HCT116 (cell line): ENCODE results near the gene STX1B. TPM values are rescaled to one million over a fixed set of nuclear protein-coding genes. Genes with fewer than 3 reads are reported as not detected.

ENCODE experiments used
- ATAC-seq: fragments of 200-7000 bp; cut with Tn5 transposase; 2 replicates; pipeline ENCODE4 v1.9.1; 2020; ENCODE audit warnings: mild to moderate bottlenecking, moderate library complexity
- BruUV-seq: library from RNA; stranded (reverse); fragments of 400-500 nt; replicated peaks from 2 replicates; lab custom pipeline; 2021; lab: Mats Ljungman, UMichigan
- CTCF ChIA-PET: fragments of 300-600 bp; sonication (Branson Sonifier 250); formaldehyde crosslinking; loops from one replicate; lab custom pipeline; 2021; ENCODE audit warnings: antibody characterized with exemption; lab: Charles Lee
- POLR2A ChIA-PET: fragments of 300-600, 350-600 bp; sonication (Branson Sonifier 250); formaldehyde crosslinking; loops from one replicate; lab custom pipeline; 2021; ENCODE audit warnings: antibody characterized with exemption; lab: Charles Lee
- RAD21 ChIA-PET, 2 experiments: fragments of 300-600 bp; sonication (Branson Sonifier 250); formaldehyde crosslinking; loops; one replicate each; lab custom pipeline; 2023; ENCODE audit warnings: low total read pairs in 2 of 2; ENCODE audit not compliant: uncharacterized antibody in 2 of 2, unreplicated experiment in 2 of 2, low non-redundant PET in 1 of 2; lab: Charles Lee
- DNase-seq: peaks from one replicate; pipeline ENCODE4 v3.0.0-alpha.2; 2010; ENCODE audit warnings: low read depth, low spot score
- H2AFZ ChIP-seq: fragments of 200-600 bp; shearing (Covaris generic), sonication (generic); 2 replicates; pipeline ENCODE4 v1.6.1; 2017; ENCODE audit warnings: low read depth, mixed run types, mixed read lengths, antibody characterized with exemption, low read length; ENCODE audit not compliant: poor library complexity, severe bottlenecking
- H3K27ac ChIP-seq: 2 replicates; pipeline ENCODE4 v1.5.1; 2012; ENCODE audit warnings: low read depth, low read length
- H3K27me3 ChIP-seq: fragments of 200-600 bp; sonication (generic); 2 replicates; pipeline ENCODE4 v1.6.1; 2016; ENCODE audit warnings: mixed run types, low read length, mixed read lengths; ENCODE audit not compliant: insufficient read depth
- H3K36me3 ChIP-seq, 2 experiments: fragments of 200-500 bp in 1 of 2; fragments of 200-600 bp in 1 of 2; sonication (Bioruptor generic) in 1 of 2; sonication (generic) in 1 of 2; 2 replicates each; pipeline versions ENCODE4 v1.5.1 to v1.6.1; 2014 to 2016; ENCODE audit warnings: low read length in 2 of 2, inconsistent platforms in 1 of 2, mixed read lengths in 1 of 2, mixed run types in 1 of 2; ENCODE audit not compliant: insufficient read depth in 2 of 2, control insufficient read depth in 1 of 2
- H3K4me1 ChIP-seq, 2 experiments: fragments of 200-600 bp in 1 of 2; sonication (generic) in 1 of 2; 2 replicates each; pipeline versions ENCODE4 v1.5.1 to v1.6.1; 2012 to 2017; ENCODE audit warnings: low read length in 2 of 2, inconsistent platforms in 1 of 2, mild to moderate bottlenecking in 1 of 2, mixed read lengths in 1 of 2, mixed run types in 1 of 2, moderate library complexity in 1 of 2; ENCODE audit not compliant: insufficient read depth in 2 of 2, control insufficient read depth in 1 of 2
- H3K4me2 ChIP-seq: fragments of 200-600 bp; sonication (generic); 2 replicates; pipeline ENCODE4 v1.6.1; 2017; ENCODE audit warnings: mixed run types, low read length, mixed read lengths
- H3K4me3 ChIP-seq, 2 experiments: fragments of 200-600 bp in 1 of 2; sonication (generic) in 1 of 2; replicated peaks in 1 of 2; 2 replicates each; pipeline ENCODE4 v1.5.1; 2011 to 2016; ENCODE audit warnings: low read length in 2 of 2, control low read depth in 1 of 2, low read depth in 1 of 2, mild to moderate bottlenecking in 1 of 2, mixed read lengths in 1 of 2, mixed run types in 1 of 2
- H3K79me2 ChIP-seq: fragments of 200-600 bp; sonication (generic); 2 replicates; pipeline ENCODE4 v1.6.1; 2017; ENCODE audit warnings: mild to moderate bottlenecking, mixed run types, low read length, moderate library complexity, mixed read lengths; ENCODE audit not compliant: insufficient read depth
- H3K9ac ChIP-seq: fragments of 200-600 bp; sonication (generic); 2 replicates; pipeline ENCODE4 v1.6.1; 2016; ENCODE audit warnings: low read length, mixed read lengths
- H3K9me2 ChIP-seq: fragments of 200-600 bp; sonication (generic), shearing (Covaris generic); 2 replicates; pipeline ENCODE4 v1.6.1; 2017; ENCODE audit warnings: mixed run types, mild to moderate bottlenecking, moderate library complexity; ENCODE audit not compliant: insufficient read depth
- H3K9me3 ChIP-seq, 2 experiments: fragments of 200-500 bp in 1 of 2; fragments of 200-600 bp in 1 of 2; sonication (Bioruptor generic) in 1 of 2; sonication (generic) in 1 of 2; 2 replicates each; pipeline ENCODE4 v1.6.1; 2014 to 2017; ENCODE audit warnings: low read length in 2 of 2, mixed read lengths in 2 of 2, inconsistent platforms in 1 of 2, low read depth in 1 of 2, mild to moderate bottlenecking in 1 of 2, mixed run types in 1 of 2, moderate library complexity in 1 of 2; ENCODE audit not compliant: control insufficient read depth in 1 of 2, insufficient read depth in 1 of 2
- H4K20me1 ChIP-seq: fragments of 200-600 bp; sonication (generic), shearing (Covaris generic); 2 replicates; pipeline ENCODE4 v1.6.1; 2017; ENCODE audit warnings: mixed run types, mild to moderate bottlenecking, moderate library complexity; ENCODE audit not compliant: insufficient read depth
- CBX3 ChIP-seq: IDR thresholded peaks from 2 replicates; pipeline ENCODE4 v1.6.1; 2012; ENCODE audit warnings: low read depth
- CEBPB ChIP-seq: IDR thresholded peaks from 2 replicates; pipeline ENCODE4 v1.6.1; 2012; ENCODE audit warnings: low read depth
- ELF1 ChIP-seq: IDR thresholded peaks from 2 replicates; pipeline ENCODE4 v1.6.1; 2012; ENCODE audit warnings: low read depth, borderline replicate concordance
- EZH2 ChIP-seq: fragments of 200-600 bp; sonication (generic); IDR thresholded peaks from 2 replicates; pipeline ENCODE4 v1.6.1; 2017; ENCODE audit warnings: antibody characterized with exemption, mixed run types
- EZH2phosphoT487 ChIP-seq: fragments of 200-600 bp; IDR thresholded peaks from 2 replicates; pipeline ENCODE4 v1.6.1; 2018; ENCODE audit warnings: antibody characterized with exemption, borderline replicate concordance
- RAD21 ChIP-seq: IDR thresholded peaks from 2 replicates; pipeline ENCODE4 v1.6.1; 2012; ENCODE audit warnings: low read depth, mild to moderate bottlenecking
- SIN3A ChIP-seq: IDR thresholded peaks from 2 replicates; pipeline ENCODE4 v1.6.1; 2012; ENCODE audit warnings: low read depth
- TCF7L2 ChIP-seq: IDR thresholded peaks from 2 replicates; pipeline ENCODE4 v1.7.0; 2011; ENCODE audit warnings: borderline replicate concordance, inconsistent platforms; ENCODE audit not compliant: insufficient read depth, insufficient read length; ENCODE audit errors: extremely low read depth
- YY1 ChIP-seq: IDR thresholded peaks from 2 replicates; pipeline ENCODE4 v1.6.1; 2011; ENCODE audit warnings: low read length, low read depth, moderate library complexity, mild to moderate bottlenecking; ENCODE audit not compliant: insufficient replicate concordance; ENCODE audit errors: extremely low read depth
- ZFX ChIP-seq: fragments of 450-650 bp; IDR thresholded peaks from 2 replicates; pipeline ENCODE4 v1.6.1; 2017
- intact Hi-C: fragments of 100-400 bp; cut with micrococcal nuclease; formaldehyde crosslinking; loops from 2 replicates; pipeline ENCODE4 v1.10.0; 2022
- total RNA-seq: library from RNA; stranded (reverse); gene quantifications from one replicate; pipeline ENCODE4 v1.2.1, GENCODE V29; 2021; ENCODE audit not compliant: unreplicated experiment
- TF ChIP-seq, protein P1 (sequence below), 3 experiments: fragments of 200-600 bp in 1 of 3; sonication (generic) in 1 of 3; IDR thresholded peaks in 2 of 3; conservative IDR thresholded peaks in 1 of 3; 2 replicates each; pipeline ENCODE4 v1.5.1; 2012 to 2017; ENCODE audit warnings: low read depth in 2 of 3, low read length in 2 of 3, antibody characterized with exemption in 1 of 3, borderline replicate concordance in 1 of 3, control low read depth in 1 of 3, mild to moderate bottlenecking in 1 of 3, mixed read lengths in 1 of 3, mixed run types in 1 of 3, moderate library complexity in 1 of 3; ENCODE audit not compliant: insufficient read depth in 1 of 3
- TF ChIP-seq, protein P2 (sequence below): IDR thresholded peaks from 2 replicates; pipeline ENCODE4 v1.6.1; 2012; ENCODE audit warnings: low read depth

The STX1B gene
- total RNA-seq, 1 experiment from 2014 or later, result 1.6 TPM

- H3K9ac ChIP-seq, result no peak overlapping the region
- POLR2A ChIA-PET, result no interaction called here
- no peaks in the 10 kb centered on the region for H3K9me3 ChIP-seq
- DNase-seq (no peak), ATAC-seq (no peak)
- RAD21 ChIA-PET, result no interaction called here
- peaks cover 0 to 7% of the 10 kb centered on the region in 2 experiments; a peak in 1 of 4 replicates for H3K4me1 ChIP-seq
- intact Hi-C loops, result no loop called here
- no peaks in the 10 kb centered on the region for H3K9me2 ChIP-seq
- H3K36me3 ChIP-seq, result no peaks in the 10 kb centered on the region; a peak in 1 of 4 replicates
- no peaks in the 10 kb centered on the region for H3K27me3 ChIP-seq
- no peaks in the 10 kb centered on the region for H3K79me2 ChIP-seq
- H3K4me3 ChIP-seq, result no peak overlapping the region
- no peak overlapping the region for H2AFZ ChIP-seq
- CTCF ChIA-PET, result no interaction called here
- H3K27ac ChIP-seq, result no peak overlapping the region
- no TSS peak for BruUV-seq
- no peak for TF ChIP-seq CBX3
- no peak for TF ChIP-seq ZFX
- TF ChIP-seq CEBPB, result no peak
- TF ChIP-seq, protein P1, sequence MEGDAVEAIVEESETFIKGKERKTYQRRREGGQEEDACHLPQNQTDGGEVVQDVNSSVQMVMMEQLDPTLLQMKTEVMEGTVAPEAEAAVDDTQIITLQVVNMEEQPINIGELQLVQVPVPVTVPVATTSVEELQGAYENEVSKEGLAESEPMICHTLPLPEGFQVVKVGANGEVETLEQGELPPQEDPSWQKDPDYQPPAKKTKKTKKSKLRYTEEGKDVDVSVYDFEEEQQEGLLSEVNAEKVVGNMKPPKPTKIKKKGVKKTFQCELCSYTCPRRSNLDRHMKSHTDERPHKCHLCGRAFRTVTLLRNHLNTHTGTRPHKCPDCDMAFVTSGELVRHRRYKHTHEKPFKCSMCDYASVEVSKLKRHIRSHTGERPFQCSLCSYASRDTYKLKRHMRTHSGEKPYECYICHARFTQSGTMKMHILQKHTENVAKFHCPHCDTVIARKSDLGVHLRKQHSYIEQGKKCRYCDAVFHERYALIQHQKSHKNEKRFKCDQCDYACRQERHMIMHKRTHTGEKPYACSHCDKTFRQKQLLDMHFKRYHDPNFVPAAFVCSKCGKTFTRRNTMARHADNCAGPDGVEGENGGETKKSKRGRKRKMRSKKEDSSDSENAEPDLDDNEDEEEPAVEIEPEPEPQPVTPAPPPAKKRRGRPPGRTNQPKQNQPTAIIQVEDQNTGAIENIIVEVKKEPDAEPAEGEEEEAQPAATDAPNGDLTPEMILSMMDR (IDR thresholded peaks at IDR 0.05 in 2 of 3, conservative IDR thresholded peaks at IDR 0.05 in 1 of 3; ENCODE audit: borderline replicate concordance in 1 of 3, insufficient read depth in 1 of 3, low read depth in 2 of 3, low read length in 2 of 3), result no peak
- TF ChIP-seq EZH2phosphoT487, result no peak
- no peak for TF ChIP-seq SIN3A
- no peak for TF ChIP-seq ELF1
- no peak for TF ChIP-seq YY1
- TF ChIP-seq TCF7L2, result no peak
- TF ChIP-seq EZH2, result no peak
- no peak for TF ChIP-seq RAD21
- TF ChIP-seq, protein P2, sequence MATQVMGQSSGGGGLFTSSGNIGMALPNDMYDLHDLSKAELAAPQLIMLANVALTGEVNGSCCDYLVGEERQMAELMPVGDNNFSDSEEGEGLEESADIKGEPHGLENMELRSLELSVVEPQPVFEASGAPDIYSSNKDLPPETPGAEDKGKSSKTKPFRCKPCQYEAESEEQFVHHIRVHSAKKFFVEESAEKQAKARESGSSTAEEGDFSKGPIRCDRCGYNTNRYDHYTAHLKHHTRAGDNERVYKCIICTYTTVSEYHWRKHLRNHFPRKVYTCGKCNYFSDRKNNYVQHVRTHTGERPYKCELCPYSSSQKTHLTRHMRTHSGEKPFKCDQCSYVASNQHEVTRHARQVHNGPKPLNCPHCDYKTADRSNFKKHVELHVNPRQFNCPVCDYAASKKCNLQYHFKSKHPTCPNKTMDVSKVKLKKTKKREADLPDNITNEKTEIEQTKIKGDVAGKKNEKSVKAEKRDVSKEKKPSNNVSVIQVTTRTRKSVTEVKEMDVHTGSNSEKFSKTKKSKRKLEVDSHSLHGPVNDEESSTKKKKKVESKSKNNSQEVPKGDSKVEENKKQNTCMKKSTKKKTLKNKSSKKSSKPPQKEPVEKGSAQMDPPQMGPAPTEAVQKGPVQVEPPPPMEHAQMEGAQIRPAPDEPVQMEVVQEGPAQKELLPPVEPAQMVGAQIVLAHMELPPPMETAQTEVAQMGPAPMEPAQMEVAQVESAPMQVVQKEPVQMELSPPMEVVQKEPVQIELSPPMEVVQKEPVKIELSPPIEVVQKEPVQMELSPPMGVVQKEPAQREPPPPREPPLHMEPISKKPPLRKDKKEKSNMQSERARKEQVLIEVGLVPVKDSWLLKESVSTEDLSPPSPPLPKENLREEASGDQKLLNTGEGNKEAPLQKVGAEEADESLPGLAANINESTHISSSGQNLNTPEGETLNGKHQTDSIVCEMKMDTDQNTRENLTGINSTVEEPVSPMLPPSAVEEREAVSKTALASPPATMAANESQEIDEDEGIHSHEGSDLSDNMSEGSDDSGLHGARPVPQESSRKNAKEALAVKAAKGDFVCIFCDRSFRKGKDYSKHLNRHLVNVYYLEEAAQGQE, result no peak
- no peaks in the 10 kb centered on the region for H4K20me1 ChIP-seq
- no peak overlapping the region for H3K4me2 ChIP-seq
These were observed 32.9 kb upstream of the STX1B start for GRCh38 chr16:31043352-31043751.
